ENCODE measurements around the gene UGT1A3.
"Not testable (repeated sequence)": the region's sequence is repeated elsewhere in the genome, so short reads cannot be mapped to it uniquely, and the experiment has no call there.

UGT1A3 gene

GRCh38 chr2:233708942-233709341 is 19.9 kb upstream of the UGT1A3 start:
- DNase-seq, result no peak

GRCh38 chr2:233711312-233712008 is 17.4 kb upstream of the UGT1A3 start:
- peak; percentile 55 for DNase-seq

- DNase-seq, result no peak
Measured at GRCh38 chr2:233712611-233713261, 16.1 kb upstream of the UGT1A3 start, which contains the start of gene UGT1A5. TSS of gene UGT1A5 (plus strand) at chr2:233712907. CDS start at chr2:233712992, 85 bp downstream.

- no peak for DNase-seq
Measured at GRCh38 chr2:233713262-233713615, 15.6 kb upstream of the UGT1A3 start.

- DNase-seq, result no peak
Measured at GRCh38 chr2:233714121-233714520, 14.7 kb upstream of the UGT1A3 start.

- DNase-seq, result no peak
Measured at GRCh38 chr2:233718552-233718951, 10.3 kb upstream of the UGT1A3 start, which contains the start of gene UGT1A4. TSS of gene UGT1A4 (plus strand) at chr2:233718736. CDS start at chr2:233718821, 85 bp downstream.

- not testable (repeated sequence) for DNase-seq
Measured at GRCh38 chr2:233736868-233737653, 8.2 kb downstream of the UGT1A3 start.

GRCh38 chr2:233740870-233741269 is 12.0 kb downstream of the UGT1A3 start:
- DNase-seq, result no peak

GRCh38 chr2:233743464-233744259 is 14.8 kb downstream of the UGT1A3 start:
- no peak for DNase-seq

- no peak for DNase-seq
Measured at GRCh38 chr2:233745073-233745755, 16.4 kb downstream of the UGT1A3 start.

GRCh38 chr2:233745838-233746237 is 17.0 kb downstream of the UGT1A3 start:
- not testable (repeated sequence) for DNase-seq

GRCh38 chr2:233746475-233747282 is 17.8 kb downstream of the UGT1A3 start:
- no peak for DNase-seq

- no peak for DNase-seq
Measured at GRCh38 chr2:233747283-233747544, 18.4 kb downstream of the UGT1A3 start.

GRCh38 chr2:233750689-233751088 is 21.8 kb downstream of the UGT1A3 start:
- not testable (repeated sequence) for DNase-seq

GRCh38 chr2:233751212-233752009 is 22.6 kb downstream of the UGT1A3 start:
- DNase-seq, result not testable (repeated sequence)

- DNase-seq, result no peak
Measured at GRCh38 chr2:233754872-233755611, 26.2 kb downstream of the UGT1A3 start.

GRCh38 chr2:233756429-233757081 is 27.7 kb downstream of the UGT1A3 start:
- DNase-seq, result no peak

GRCh38 chr2:233758141-233758540 is 29.3 kb downstream of the UGT1A3 start:
- DNase-seq, result no peak

GRCh38 chr2:233758849-233759248 is 30.0 kb downstream of the UGT1A3 start:
- no peak for DNase-seq
